OCI-LY1 (cell line): ENCODE measurements around the gene RNH1.

Experiments used
- CTCF ChIP-seq: fragments of 200-600 bp; sonication (generic), shearing (Covaris generic); IDR thresholded peaks from 2 replicates; pipeline ENCODE4 v1.5.1; 2017; ENCODE audit warnings: mild to moderate bottlenecking, antibody characterized with exemption, low read length, moderate library complexity, mixed read lengths
- EZH2 ChIP-seq: fragments of 200-600 bp; sonication (generic), shearing (Covaris generic); IDR thresholded peaks from 2 replicates; pipeline ENCODE4 v1.8.0; 2017; ENCODE audit warnings: borderline replicate concordance, mixed run types, mild to moderate bottlenecking, antibody characterized with exemption, low read length, moderate library complexity, mixed read lengths

GRCh38 chr11:495537-495931, 11.5 kb downstream of the RNH1 start:
- TF ChIP-seq CTCF (no peak), EZH2 (no peak)
